HepG2 (cell line): ENCODE results near the gene NME4. TPM values are rescaled to one million over a fixed set of nuclear protein-coding genes. Genes with fewer than 3 reads are reported as not detected.

Experiments used
- ASH2L ChIP-seq: fragments of 300-600, 200-600 bp; sonication (generic); IDR thresholded peaks from 2 replicates; pipeline ENCODE4 v1.7.0; 2017; ENCODE audit warnings: low read depth, mild to moderate bottlenecking, moderate library complexity, mixed read lengths, low read length; ENCODE audit not compliant: insufficient read length
- CENPX ChIP-seq: sonication (generic); formaldehyde crosslinking; IDR thresholded peaks from 2 replicates; pipeline ENCODE4 v1.9.0; 2021; ENCODE audit warnings: mild to moderate bottlenecking, missing genetic modification reagents, moderate library complexity
- HNRNPH1 ChIP-seq: fragments of 200-400 bp; formaldehyde crosslinking; optimal IDR thresholded peaks from 2 replicates; pipeline ENCODE3; 2017; ENCODE audit warnings: mild to moderate bottlenecking, low read depth, low read length
- KLF16 ChIP-seq, 2 experiments: sonication (generic) in 1 of 2; formaldehyde crosslinking in 1 of 2; IDR thresholded peaks; 2 replicates each; pipeline versions ENCODE4 v1.6.1 to v1.8.0; 2016 to 2023; ENCODE audit warnings: missing genetic modification reagents in 2 of 2, missing compliant biosample characterization in 1 of 2
- MED1 ChIP-seq: sonication (generic); formaldehyde crosslinking; IDR thresholded peaks from 2 replicates; pipeline ENCODE4 v1.4.0; 2020; ENCODE audit warnings: missing genetic modification reagents
- PBX3 ChIP-seq: sonication (generic); formaldehyde crosslinking; IDR thresholded peaks from 2 replicates; pipeline ENCODE4 v1.8.1; 2023; ENCODE audit warnings: missing genetic modification reagents, inconsistent platforms, borderline replicate concordance
- PCBP2 ChIP-seq: fragments of 200-400 bp; formaldehyde crosslinking; optimal IDR thresholded peaks from 2 replicates; pipeline ENCODE3; 2018; ENCODE audit warnings: low read length, low read depth; ENCODE audit not compliant: poor library complexity, severe bottlenecking
- TAF15 ChIP-seq: fragments of 200-400 bp; formaldehyde crosslinking; IDR thresholded peaks from one replicate; pipeline ENCODE4 v1.6.1; 2018; ENCODE audit warnings: mild to moderate bottlenecking, low read depth, low read length; ENCODE audit not compliant: poor library complexity, severe bottlenecking
- ZBTB26 ChIP-seq: IDR thresholded peaks from 2 replicates; pipeline ENCODE4 v1.6.1; 2016; ENCODE audit warnings: missing compliant biosample characterization, missing genetic modification reagents, borderline replicate concordance
- ZBTB33 ChIP-seq: sonication (generic); formaldehyde crosslinking; IDR thresholded peaks from 2 replicates; pipeline ENCODE4 v1.4.0; 2020; ENCODE audit warnings: missing genetic modification reagents
- ZBTB7A ChIP-seq: sonication (generic); formaldehyde crosslinking; IDR thresholded peaks from 2 replicates; pipeline ENCODE4 v1.8.0; 2022; ENCODE audit warnings: mild to moderate bottlenecking, missing genetic modification reagents
- ZFP37 ChIP-seq: sonication (generic); formaldehyde crosslinking; IDR thresholded peaks from 2 replicates; pipeline ENCODE4 v1.4.0; 2020; ENCODE audit warnings: missing genetic modification reagents, borderline replicate concordance
- ZFY ChIP-seq: sonication (generic); formaldehyde crosslinking; IDR thresholded peaks from 2 replicates; pipeline ENCODE4 v1.4.0; 2020; ENCODE audit warnings: missing genetic modification reagents
- ZKSCAN5 ChIP-seq: sonication (generic); formaldehyde crosslinking; IDR thresholded peaks from 2 replicates; pipeline ENCODE4 v1.5.1; 2020; ENCODE audit warnings: mild to moderate bottlenecking, missing genetic modification reagents
- ZNF121 ChIP-seq: sonication (generic); formaldehyde crosslinking; IDR thresholded peaks from 2 replicates; pipeline ENCODE4 v1.5.0; 2020; ENCODE audit warnings: mild to moderate bottlenecking, missing genetic modification reagents
- ZNF280B ChIP-seq: sonication (generic); formaldehyde crosslinking; IDR thresholded peaks from 2 replicates; pipeline ENCODE4 v1.5.0; 2020; ENCODE audit warnings: missing genetic modification reagents, mild to moderate bottlenecking, borderline replicate concordance
- ZNF335 ChIP-seq: sonication (generic); formaldehyde crosslinking; IDR thresholded peaks from 2 replicates; pipeline ENCODE4 v1.4.0; 2020; ENCODE audit warnings: missing genetic modification reagents
- ZNF468 ChIP-seq: sonication (generic); formaldehyde crosslinking; IDR thresholded peaks from 2 replicates; pipeline ENCODE4 v1.8.0; 2022; ENCODE audit warnings: mild to moderate bottlenecking, moderate library complexity, missing genetic modification reagents
- ZNF484 ChIP-seq: sonication (generic); formaldehyde crosslinking; IDR thresholded peaks from 2 replicates; pipeline ENCODE4 v1.5.1; 2020; ENCODE audit warnings: mild to moderate bottlenecking, low read depth, missing genetic modification reagents, borderline replicate concordance
- ZNF598 ChIP-seq: sonication (generic); formaldehyde crosslinking; IDR thresholded peaks from 2 replicates; pipeline ENCODE4 v1.5.1; 2020; ENCODE audit warnings: mild to moderate bottlenecking, missing genetic modification reagents, borderline replicate concordance
- ZNF772 ChIP-seq: sonication (generic); formaldehyde crosslinking; IDR thresholded peaks from 2 replicates; pipeline ENCODE4 v1.5.0; 2020; ENCODE audit warnings: mild to moderate bottlenecking, missing genetic modification reagents
- polyA plus RNA-seq, 8 experiments: library from polyadenylated mRNA; depleted of rRNA in 3 of 8; stranded (reverse) in 7 of 8; unstranded in 1 of 8; fragments of >200 nt; fragmentation: Illumina TruSeq in 4 of 8; extraction: Trizol in 4 of 8; gene quantifications; 2 replicates each; pipeline versions ENCODE4 v1.2.1 to v1.2.3, GENCODE V29; 2011 to 2016; ENCODE audit warnings: low read depth in 4 of 8, missing spikeins in 1 of 8, mixed read lengths in 1 of 8; ENCODE audit not compliant: insufficient read depth in 1 of 8
- total RNA-seq, 5 experiments: library from RNA; depleted of rRNA; stranded (reverse); fragments of >200 nt; fragmentation: Illumina TruSeq; extraction: Trizol; gene quantifications; 2 replicates each; pipeline ENCODE4 v1.2.3, GENCODE V29; 2016; ENCODE audit warnings: low read depth in 1 of 5

The NME4 gene
- total and polyA plus RNA-seq, 2 of the 13 experiments (the other 11 are each of a cell fraction or from before 2014, with no cell fraction given), result 121 to 263 TPM

GRCh38 chr16:404971-405486 lies 8.0 kb downstream of the NME4 start (continued):
- TF ChIP-seq ZBTB33, result no peak
- TF ChIP-seq MED1 (CRISPR knock-in tag), result 0 out of 2 replicates have a peak, but pooled peaks have one; percentile 7
- no peak for TF ChIP-seq ZNF484 (CRISPR knock-in tag)
- no peak for TF ChIP-seq PCBP2
- TF ChIP-seq ZBTB26 (CRISPR knock-in tag), result no peak
- TF ChIP-seq HNRNPH1, result peak; percentile 17
- 0 out of 2 replicates have a peak, but pooled peaks have one; percentile 17 for TF ChIP-seq ZNF280B (CRISPR knock-in tag)
- TF ChIP-seq ZKSCAN5 (CRISPR knock-in tag), result no peak
- TF ChIP-seq PBX3, result no peak
- TF ChIP-seq ZBTB7A (CRISPR knock-in tag), result 0 out of 2 replicates have a peak, but pooled peaks have one; percentile 31
- no peak for TF ChIP-seq ZNF121
- no peak for TF ChIP-seq KLF16 (CRISPR knock-in tag; IDR thresholded peaks at IDR 0.05)
- peak; percentile 41; the same call in 1 of the 2 replicates for TF ChIP-seq ZNF598 (CRISPR knock-in tag)
- 0 out of 2 replicates have a peak, but pooled peaks have one; percentile 0 for TF ChIP-seq ZNF335
- peak; percentile 46; the same call in 1 of the 2 replicates for TF ChIP-seq ZFY (CRISPR knock-in tag)
- 0 out of 2 replicates have a peak, but pooled peaks have one; percentile 30 for TF ChIP-seq ZNF772 (CRISPR knock-in tag)
- TF ChIP-seq TAF15, result no peak
- no peak for TF ChIP-seq ASH2L
- TF ChIP-seq ZNF468, result no peak
- no peak for TF ChIP-seq ZFP37 (CRISPR knock-in tag)
- TF ChIP-seq CENPX, result no peak
- TF ChIP-seq, all 625 proteins: peak for 34
